GM18511 (cell line): ENCODE measurements around the gene SLC35A3.
"Not testable (repeated sequence)": the region's sequence is repeated elsewhere in the genome, so short reads cannot be mapped to it uniquely, and the experiment has no call there.

Experiments
- ATAC-seq: cut with Tn5 transposase; IDR thresholded peaks from one replicate; pipeline ENCODE4 v1.9.1; 2021; ENCODE audit warnings: mild to moderate bottlenecking, moderate library complexity; ENCODE audit not compliant: unreplicated experiment

Gene SLC35A3

DNA sequence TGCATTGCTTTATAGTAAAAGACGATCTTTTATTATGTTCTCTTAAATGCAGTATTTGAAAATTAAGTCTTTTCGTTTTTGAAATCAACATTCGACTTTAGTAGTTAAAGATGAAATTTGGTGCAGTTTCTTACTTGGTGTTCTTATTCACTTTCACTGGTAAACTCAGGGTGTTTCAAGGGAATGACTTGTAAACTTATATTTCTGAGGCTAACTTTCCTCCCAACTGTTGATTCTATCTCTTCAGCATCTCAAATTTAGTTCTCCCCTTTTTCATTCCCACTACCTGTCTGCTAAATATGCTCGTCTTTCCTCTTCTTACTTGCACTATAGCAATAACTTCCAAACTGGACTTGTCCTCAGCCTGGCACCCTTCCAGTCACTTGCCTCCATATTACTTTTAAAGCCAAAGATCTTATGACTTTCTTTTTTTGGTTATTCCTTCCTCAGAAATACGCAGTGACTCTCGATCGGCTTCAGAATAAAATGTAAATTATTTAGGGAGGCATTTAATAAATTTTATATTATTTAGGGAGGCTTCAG lies 988 bp downstream of the SLC35A3 start:
- no peak for ATAC-seq

DNA sequence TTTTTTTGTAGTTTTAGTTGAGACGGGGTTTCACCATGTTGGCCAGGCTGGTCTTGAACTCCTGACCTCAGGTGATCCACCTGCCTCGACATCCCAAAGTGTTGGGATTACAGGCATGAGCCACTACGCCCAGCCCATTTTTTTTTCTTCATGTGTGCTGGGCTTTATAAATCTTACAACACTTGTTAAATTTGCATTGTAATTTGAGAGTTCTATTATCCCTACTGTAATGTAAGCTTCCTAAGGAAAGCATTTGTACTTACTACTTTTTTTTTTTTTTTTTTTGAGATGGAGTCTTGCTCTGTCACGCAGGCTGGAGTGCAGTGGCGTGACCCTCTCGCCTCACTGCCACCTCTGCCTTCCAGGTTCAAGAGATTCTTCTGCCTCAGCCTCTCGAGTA lies 2.3 kb downstream of the SLC35A3 start:
- not testable (repeated sequence) for ATAC-seq

DNA sequence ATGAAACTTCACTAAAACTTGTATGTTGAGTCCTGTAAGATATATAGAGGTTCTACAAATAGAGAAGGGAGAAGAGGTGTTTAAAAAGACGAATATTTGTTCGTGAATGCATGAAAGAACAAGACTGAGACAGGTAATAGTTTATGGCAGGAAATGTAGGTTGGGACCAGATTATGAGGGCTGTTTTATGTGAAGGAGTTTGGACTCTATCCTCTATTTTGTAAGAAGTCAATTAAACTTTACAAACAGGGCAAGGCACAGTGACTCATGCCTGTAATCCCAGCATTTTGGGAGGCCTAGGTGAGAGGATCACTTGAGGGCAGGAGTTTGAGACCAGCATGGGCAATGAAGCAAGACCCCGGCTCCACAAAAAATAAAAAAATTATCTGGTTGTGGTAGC lies 5.7 kb downstream of the SLC35A3 start:
- ATAC-seq, result no peak

DNA sequence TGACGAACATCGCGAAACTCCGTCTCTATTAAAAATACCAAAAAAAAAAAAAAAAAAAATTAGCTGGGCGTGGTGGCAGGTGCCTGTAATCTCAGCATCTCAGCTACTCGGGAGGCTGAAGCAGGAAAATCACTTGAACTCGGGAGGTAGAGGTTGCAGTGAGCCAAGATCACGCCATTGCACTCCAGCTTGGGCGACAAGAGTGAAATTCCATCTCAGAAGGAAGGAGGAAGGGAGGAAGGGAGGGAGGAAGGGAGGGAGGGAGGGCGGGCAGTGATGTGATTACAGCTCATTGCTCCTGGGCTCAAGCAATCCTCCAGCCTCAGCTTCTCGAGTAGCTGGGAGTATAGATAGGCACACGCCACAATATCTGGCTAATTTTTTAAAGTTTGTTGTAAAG lies 7.5 kb downstream of the SLC35A3 start:
- not testable (repeated sequence) for ATAC-seq

DNA sequence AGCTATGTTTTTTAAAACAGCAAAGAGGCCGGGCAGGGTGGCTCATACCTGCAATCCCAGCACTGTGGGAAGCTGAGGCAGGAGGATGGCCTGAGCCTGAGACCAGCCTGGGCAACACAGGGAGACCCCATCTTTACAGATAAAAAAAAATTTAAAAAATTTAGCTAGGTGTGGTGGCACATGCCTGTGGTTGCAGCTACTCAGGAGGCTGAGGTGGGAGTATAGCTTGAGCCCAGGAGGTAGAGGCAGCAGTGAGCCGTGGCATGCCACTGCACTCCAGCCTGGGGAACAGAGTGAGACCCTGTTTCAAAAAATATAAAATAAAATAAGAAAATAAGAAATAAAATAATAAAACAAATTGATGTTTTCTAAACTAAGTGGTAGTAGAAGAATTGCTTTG lies 8.4 kb downstream of the SLC35A3 start:
- no peak for ATAC-seq

DNA sequence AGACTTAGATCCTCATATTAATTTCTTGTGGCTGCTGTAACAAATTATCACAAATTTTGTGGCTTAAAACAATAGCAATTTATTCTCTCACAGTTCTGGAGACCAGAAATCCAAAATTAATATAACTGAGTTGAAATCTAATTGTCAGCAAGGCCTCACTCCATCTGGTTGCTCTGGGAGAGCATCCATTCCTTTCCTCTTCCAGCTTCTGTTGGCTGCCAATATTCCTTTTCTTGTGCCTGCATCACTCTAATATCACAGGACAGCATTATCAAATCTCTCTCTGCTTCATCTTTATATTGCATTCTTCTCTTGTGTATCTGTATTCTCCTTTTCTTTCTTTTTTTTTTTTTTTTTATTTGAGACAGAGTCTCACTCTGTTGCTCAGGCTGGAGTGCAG lies 9.3 kb downstream of the SLC35A3 start:
- ATAC-seq, result no peak

DNA sequence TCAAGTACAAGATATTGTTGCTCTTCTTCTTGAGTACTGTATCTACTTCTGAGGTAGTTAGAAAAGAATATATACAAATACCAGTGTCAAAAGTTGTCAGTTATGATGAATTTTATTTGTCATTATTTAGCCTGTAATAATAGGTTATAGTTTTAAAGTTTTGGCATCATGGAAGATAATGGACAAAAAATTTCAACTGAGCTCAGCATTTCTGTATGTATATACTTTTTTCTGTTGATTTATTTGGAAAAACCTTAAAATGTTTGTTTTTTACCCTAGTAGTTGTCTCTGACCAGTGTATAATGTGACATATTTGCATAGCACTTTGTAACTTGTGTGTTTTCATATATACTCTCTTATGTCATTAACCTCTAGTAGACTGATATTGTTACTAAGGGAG lies 11.1 kb downstream of the SLC35A3 start:
- no peak for ATAC-seq

DNA sequence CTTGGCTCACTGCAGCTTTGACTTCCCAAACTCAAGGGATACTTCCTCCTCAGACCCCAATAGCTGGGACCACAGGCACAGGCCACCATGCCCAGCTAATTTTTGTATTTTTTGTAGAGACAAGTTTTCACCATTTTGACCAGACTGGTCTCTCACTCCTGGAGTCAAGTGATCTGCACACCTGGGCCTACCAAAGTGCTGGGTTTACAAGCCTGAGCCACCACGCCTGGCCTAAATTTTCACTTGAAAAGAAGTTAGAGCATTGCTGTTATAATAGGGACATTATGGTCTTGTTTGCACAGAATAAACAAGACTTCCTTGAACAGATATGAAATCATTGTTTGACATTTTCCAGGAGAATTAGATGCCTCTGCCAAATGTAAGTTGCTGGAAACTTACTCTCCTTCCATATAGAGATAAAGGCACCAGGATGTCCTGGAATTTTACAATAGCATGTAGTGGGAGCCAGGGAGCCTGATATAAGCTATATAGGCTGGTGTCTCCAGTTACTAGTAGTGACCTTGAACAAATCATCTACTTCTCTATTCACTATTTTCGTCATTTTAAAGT lies 16.9 kb downstream of the SLC35A3 start:
- no peak for ATAC-seq

DNA sequence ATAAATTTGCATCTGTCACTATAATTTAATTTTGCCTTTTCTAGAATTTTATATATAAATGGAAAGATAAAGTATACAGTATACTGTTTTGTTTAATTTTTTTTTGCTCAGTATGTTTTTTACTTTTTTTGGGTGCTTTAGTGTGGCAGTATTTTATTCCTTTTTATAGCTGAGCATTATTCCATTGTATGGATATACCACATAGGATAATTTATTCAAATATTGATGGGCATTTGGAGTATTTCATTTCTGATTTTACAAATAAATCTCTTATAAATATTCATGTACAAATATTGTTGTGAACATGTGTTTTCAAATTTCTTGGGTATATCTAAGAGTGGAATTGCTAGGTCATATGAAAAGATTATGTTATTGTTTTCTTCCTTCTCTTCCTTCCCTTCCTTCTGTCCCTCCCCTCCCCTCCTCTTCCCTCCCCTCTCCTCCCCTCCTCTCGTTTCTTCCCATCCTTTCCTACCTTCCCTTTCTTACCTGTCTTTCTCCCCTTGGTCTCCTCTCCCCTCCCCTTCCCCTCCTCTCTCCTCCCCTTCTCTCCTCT lies 18.5 kb downstream of the SLC35A3 start:
- no peak for ATAC-seq

DNA sequence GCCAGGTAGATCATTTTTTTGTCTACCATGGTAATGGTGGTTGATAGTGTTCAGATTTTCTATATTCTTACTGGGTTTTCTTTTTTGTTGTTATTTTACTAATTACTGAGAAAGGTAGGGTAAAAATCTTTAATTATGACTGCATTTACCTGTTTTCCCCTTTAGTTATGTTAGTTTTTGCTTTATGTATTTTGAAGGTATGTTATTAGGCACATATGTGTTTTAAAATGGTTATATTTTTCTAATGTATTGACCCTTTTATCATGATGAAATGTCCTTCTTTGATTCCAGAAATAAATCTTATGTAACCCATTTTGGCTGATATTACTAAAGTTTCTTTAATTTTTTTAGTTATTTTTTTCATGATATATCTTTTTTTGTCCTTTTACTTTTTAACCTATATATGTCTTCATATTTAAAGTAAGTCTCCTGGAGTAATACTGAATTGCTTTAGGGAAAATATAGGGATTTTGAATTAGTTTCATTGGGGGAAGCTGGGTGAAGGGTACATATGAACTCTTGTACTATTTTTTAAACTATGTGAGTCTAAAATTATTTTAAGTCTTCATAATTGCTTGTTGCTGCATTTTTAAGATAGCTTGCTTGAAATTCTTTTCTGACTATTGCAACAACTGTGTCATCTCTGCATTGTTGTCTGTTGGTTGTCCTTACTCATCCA lies 22.4 kb downstream of the SLC35A3 start:
- ATAC-seq, result no peak

DNA sequence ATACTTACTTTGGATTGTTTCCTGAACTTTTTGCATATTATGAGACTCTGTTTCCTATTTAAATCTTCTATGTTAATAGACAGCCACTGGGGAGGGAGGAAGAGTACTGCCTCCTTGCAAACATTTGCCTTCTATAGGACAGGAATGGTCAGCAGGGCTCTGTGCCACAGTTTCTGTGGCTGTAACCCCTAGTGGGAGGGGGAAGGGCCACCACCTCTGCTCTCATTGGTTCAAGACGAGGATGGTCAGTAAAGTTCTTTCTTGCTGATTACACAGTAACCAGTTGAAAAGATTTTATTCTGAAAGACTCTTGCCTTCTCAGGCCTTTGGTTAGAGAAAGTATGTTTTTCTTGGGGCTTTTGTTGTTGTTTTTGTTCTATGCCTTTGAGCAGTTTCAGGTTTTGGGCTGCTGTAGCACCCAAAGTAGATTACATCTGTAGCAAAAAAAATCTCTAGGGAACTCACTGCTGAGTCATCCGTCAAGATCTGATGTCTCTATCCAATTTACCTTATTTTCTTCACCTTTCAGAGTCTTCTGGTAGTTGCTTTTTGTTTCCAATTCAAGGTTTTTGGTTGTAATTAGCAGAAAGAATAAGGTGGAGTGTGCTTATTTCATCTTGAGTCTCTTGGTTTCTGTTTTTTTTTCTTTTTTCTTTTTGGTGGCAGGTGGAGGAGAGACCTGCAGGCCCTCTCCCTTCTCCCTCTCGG lies 23.1 kb downstream of the SLC35A3 start:
- ATAC-seq, result no peak

DNA sequence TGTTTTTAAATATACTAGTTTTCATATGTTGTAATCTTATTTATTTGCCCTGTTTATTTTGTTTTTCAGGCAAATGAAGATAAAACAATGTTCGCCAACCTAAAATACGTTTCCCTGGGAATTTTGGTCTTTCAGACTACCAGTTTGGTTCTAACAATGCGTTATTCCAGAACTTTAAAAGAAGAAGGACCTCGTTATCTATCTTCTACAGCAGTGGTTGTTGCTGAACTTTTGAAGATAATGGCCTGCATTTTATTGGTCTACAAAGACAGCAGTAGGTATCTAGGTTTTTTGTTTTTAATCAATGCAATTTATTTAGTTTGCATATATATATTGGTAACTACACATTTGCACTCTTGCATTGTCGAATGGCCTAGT lies 23.7 kb downstream of the SLC35A3 start:
- ATAC-seq, result no peak

DNA sequence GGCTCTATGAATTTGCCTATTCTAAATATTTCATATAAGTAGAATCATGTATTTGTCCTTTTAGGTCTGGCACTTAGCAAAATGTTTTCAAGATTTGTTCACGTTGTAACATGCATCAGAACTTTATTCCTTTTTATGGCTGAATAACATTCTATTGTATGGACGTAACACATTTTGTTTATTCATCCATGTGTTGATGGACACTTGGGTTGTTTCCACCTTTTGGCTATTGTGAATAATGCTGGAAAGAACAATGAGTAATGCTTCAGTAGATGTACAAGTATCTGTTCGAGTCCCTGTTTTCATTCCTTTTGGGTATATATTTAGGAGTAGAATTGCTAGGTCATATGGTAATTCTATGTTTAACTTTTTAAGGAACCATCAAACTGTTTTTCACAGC lies 24.7 kb downstream of the SLC35A3 start:
- no peak for ATAC-seq

DNA sequence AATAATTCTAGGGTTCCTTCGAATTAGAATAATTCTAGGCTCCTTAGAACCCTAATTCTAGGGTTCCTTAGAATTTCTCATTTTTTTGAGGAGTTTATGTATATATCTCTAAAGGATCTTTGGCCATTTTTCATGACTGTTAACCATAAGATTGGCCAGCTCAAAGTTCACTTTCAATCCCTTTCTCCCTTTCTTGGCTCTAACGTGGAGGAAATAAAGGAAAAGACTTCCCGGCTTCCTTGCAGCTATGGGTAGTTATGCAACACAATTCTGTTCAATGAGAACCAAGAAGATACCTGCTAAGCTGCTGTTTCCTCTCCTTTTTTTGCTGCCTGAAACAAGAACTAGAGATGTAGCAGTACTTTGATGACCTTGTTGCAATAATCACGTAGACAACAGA lies 27.2 kb downstream of the SLC35A3 start:
- no peak for ATAC-seq

DNA sequence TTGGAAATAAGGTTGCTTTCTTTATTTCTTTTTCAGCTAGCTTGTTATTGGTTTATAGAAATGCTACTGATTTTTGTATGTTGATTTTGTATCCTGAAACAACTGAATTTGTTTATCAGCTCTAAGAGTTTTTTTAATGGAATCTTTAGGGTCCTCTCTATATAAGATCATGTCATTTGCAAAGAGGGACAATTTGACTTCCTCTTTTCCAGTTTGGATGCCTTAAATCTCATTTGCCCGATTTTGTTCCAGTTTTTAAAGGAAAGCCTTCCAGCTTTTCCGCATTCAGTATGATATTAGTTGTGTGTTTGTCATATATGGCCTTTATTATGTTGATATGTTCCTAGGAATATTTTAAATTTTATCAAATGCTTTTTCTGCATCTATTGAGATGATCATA lies 31.7 kb downstream of the SLC35A3 start:
- no peak for ATAC-seq

DNA sequence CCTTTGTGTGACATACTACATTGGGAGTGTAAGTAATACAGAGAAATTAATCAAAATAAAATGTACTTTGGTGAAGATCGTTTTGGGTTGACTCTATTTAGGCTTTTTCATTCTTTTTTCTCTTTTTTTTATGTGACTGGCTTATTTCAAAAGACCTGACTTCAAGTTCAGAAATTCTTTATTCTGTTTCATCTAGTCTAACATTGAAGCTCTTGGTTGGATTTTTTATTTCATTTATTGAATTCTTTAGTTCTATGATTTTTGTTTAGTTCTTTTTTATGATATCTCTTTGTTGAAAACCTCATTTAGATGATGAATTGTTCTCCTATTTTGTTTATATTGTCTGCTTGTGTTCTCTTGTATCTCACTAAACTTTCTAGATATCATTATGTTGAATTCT lies 35.6 kb downstream of the SLC35A3 start:
- ATAC-seq, result no peak

DNA sequence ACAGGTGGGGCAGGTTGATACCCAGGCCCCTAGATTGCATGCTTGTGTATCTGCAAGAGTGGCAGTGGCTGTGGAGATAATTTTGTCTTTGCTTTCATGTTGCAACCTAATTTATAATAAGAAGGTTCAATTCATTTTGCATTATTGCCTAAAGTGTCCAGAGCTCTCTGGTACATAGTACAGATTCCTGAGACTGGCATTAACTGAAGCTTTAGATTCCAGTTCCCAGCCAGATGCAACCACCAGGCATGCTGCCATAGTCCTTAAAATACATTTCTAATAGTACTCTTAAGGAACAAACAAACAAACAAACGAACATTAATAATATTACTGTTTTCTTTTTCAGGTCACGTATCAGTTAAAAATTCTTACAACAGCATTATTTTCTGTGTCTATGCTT lies 36.9 kb downstream of the SLC35A3 start:
- no peak for ATAC-seq

DNA sequence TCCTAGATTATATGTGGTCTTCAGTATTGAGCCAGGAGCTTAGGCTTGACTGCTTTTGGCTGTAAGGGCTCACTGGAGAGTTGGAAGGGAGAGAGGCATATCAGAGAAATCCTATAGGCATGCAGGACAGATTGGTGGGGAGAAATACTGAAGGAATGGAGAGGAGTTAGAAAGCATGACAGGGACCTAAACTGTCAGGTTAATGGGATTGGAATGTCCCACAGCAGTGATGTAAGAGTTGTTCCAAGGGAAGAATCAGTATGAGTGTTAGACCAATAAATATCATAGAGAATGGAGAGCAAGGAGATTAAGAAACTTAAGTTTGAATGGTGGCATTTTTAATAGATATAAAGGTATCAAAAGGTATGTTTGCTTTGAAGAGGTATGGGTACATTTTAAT lies 39.7 kb downstream of the SLC35A3 start:
- no peak for ATAC-seq

DNA sequence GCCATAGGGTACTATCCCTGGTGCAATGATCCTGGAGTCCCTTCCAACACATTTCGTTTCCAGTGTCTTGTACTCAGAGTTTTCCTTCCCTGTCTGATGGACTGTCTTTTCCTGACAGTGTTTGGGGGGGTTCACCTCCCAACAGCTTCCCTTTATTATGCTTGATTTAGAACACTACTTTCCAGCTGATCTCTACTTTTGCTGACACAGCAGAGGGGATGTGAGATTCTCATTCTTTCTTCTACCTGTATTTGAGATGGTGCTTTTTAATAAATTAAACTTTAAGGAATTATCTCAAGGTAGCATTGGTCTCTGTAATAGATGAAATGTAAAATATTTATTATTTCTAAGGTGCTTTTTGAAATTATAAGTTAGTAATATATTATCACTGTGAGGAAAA lies 41.0 kb downstream of the SLC35A3 start:
- ATAC-seq, result no peak

DNA sequence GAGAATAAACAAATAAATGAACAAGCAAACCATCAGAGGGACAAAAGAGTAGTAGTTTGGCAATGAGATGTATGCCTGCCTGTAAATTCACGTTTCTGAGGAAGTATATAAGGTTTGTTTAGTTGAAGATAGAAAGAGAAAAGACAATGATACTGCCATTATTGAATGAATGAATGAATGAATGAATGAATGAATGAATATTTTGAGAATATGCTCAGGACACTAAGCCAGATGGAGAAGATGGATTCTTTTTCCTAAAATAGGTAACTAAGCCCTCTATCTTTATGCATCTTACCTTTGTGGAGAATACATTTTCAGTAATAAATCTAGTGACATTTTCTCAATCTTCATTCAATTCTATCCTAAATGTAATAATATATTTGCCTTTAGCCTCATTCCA lies 49.4 kb downstream of the SLC35A3 start:
- ATAC-seq, result no peak

DNA sequence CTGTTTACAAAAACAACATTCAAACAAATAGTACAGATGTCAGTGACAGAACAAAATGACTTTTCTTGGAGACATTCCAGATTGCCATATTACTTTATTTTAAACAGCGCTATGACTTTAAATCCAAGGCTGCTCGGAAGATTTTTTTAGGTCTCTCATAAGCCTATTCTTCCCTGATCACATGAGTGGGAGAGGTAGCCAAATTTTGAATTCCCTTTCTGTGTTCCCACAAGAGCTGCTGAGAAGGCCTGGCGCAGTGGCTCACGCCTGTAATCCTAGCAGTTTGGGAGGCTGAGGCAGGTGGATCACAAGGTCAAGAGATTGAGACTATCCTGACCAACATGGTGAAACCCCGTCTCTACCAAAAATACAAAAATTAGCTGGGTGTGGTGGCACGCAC lies 53.7 kb downstream of the SLC35A3 start:
- ATAC-seq, result no peak

DNA sequence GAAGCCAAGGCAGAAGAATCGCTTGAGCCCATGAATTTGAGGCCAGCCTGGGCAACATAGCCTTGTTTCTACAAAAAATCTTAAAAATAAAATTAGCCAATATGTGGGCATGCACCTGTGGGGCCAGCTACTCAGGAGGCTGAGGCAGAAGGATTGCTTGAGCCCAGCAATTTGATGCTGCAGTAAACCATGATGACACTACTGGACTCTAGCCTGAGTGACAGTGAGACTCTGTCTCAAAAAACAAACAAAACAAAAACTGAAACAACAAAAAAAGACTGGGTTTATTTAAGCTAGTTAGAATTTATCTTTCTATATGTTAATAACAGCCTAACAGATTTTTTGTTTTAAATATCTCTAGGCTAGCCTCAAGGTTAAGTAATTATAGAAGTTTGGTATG lies 57.4 kb downstream of the SLC35A3 start:
- no peak for ATAC-seq
